Gastrocnemius medialis (tissue), 4 donors: ENCODE results near the gene SLC16A7. TPM values are rescaled to one million over a fixed set of nuclear protein-coding genes. Genes with fewer than 3 reads are reported as not detected.

Experiments
- ATAC-seq, 2 donors: fragments of 150-250 bp; one replicate each; pipeline ENCODE4 v1.9.1; 2016
- DNase-seq, 2 donors: peaks; one replicate each; pipeline ENCODE4 v3.0.0-alpha.2; 2019
- H3K27ac ChIP-seq, 4 donors: fragments of 200-600 bp; sonication (generic); 1 replicate in 1 of 4; 2 replicates in 3 of 4; pipeline ENCODE4 v1.5.1; 2016 to 2018; ENCODE audit warnings: mild to moderate bottlenecking in 2 of 4, moderate library complexity in 1 of 4
- H3K27me3 ChIP-seq, 3 donors: fragments of 200-600 bp; sonication (generic) in 2 of 3; 1 replicate in 1 of 3; 2 replicates in 2 of 3; pipeline versions ENCODE4 v1.5.1 to v1.6.0; 2016 to 2019; ENCODE audit warnings: mild to moderate bottlenecking in 1 of 3, moderate library complexity in 1 of 3
- H3K36me3 ChIP-seq, 2 donors: fragments of 200-600 bp; sonication (generic) in 1 of 2; one replicate each; pipeline ENCODE4 v1.5.1; 2017 to 2018
- H3K4me1 ChIP-seq, 2 donors: fragments of 200-600 bp; sonication (generic) in 1 of 2; one replicate each; pipeline ENCODE4 v1.5.1; 2016 to 2017; ENCODE audit warnings: mild to moderate bottlenecking in 2 of 2
- H3K4me3 ChIP-seq, 4 donors: fragments of 200-600 bp; sonication (generic) in 3 of 4; 1 replicate in 1 of 4; 2 replicates in 3 of 4; pipeline ENCODE4 v1.5.1; 2016 to 2019; ENCODE audit warnings: mild to moderate bottlenecking in 2 of 4
- H3K9me3 ChIP-seq, 3 donors: fragments of 200-600 bp; sonication (generic) in 2 of 3; 1 replicate in 1 of 3; 2 replicates in 2 of 3; pipeline ENCODE4 v1.5.1; 2016 to 2019
- POLR2A ChIP-seq, 2 donors: fragments of 450-650 bp; IDR thresholded peaks; one replicate each; pipeline ENCODE4 v1.6.1; 2017; ENCODE audit warnings: antibody characterized with exemption in 2 of 2, mild to moderate bottlenecking in 2 of 2, moderate library complexity in 2 of 2
- in situ Hi-C, 4 donors: fragments of 200-750 bp; cut with MboI; loops; one replicate each; pipeline versions ENCODE4 v1.15.0 to v1.8.0; 2017; ENCODE audit warnings: low sequenced_read_pairs in 4 of 4
- intact Hi-C: fragments of 100-400 bp; cut with DNase I; formaldehyde crosslinking; loops from one replicate; pipeline ENCODE4 v1.15.1; 2023; ENCODE audit warnings: low total_unique reads
- total RNA-seq, 4 donors: library from RNA; depleted of rRNA; stranded (reverse); fragments of >200 nt; gene quantifications; one replicate each; pipeline versions ENCODE4 v1.1.0 to v1.2.3, GENCODE V29; 2016
- TF ChIP-seq, protein P1 (sequence below), 5 experiments: fragments of 450-650 bp in 3 of 5; fragments of 200-600 bp in 2 of 5; sonication (generic) in 2 of 5; IDR thresholded peaks in 4 of 5; conservative IDR thresholded peaks in 1 of 5; 1 replicate in 4 of 5; 2 replicates in 1 of 5; pipeline ENCODE4 v1.5.1; 2016 to 2019; ENCODE audit warnings: antibody characterized with exemption in 5 of 5, mild to moderate bottlenecking in 3 of 5, moderate library complexity in 3 of 5

SLC16A7 gene
- total RNA-seq, 4 donors from 2014 or later, result 3.8 to 10.3 (median 6.7) TPM

DNA sequence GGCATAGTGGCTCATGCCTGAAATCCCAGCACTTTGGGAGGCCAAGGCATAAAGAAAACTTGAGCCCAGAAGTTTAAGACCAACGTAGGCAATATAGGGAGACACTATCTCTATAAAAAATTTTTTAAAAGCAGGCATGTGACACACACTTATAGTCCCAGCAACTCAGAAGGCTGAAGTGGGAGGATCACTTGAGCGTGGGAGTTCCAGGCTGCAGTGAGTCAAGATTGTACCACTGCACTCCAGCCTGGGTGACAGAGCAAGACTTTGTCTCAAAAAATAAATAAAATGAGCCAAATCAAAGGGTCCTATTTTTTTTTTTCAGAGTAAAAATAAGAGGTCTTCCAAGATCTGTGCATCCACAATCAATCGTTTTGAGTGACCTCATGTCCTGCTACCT is 237.6 kb downstream of the SLC16A7 start:
- in situ Hi-C loops (no loop called here), intact Hi-C loops (no loop called here)
- ATAC-seq (no peak), DNase-seq (no peak)
- Histone ChIP-seq H3K9me3 (no peaks in the 10 kb centered on the region), H3K36me3 (no peaks in the 10 kb centered on the region), H3K27me3 (no peaks in the 10 kb centered on the region), H3K27ac (no peak overlapping the region), H3K4me1 (no peaks in the 10 kb centered on the region), H3K4me3 (no peak overlapping the region)
- TF ChIP-seq, protein P1, sequence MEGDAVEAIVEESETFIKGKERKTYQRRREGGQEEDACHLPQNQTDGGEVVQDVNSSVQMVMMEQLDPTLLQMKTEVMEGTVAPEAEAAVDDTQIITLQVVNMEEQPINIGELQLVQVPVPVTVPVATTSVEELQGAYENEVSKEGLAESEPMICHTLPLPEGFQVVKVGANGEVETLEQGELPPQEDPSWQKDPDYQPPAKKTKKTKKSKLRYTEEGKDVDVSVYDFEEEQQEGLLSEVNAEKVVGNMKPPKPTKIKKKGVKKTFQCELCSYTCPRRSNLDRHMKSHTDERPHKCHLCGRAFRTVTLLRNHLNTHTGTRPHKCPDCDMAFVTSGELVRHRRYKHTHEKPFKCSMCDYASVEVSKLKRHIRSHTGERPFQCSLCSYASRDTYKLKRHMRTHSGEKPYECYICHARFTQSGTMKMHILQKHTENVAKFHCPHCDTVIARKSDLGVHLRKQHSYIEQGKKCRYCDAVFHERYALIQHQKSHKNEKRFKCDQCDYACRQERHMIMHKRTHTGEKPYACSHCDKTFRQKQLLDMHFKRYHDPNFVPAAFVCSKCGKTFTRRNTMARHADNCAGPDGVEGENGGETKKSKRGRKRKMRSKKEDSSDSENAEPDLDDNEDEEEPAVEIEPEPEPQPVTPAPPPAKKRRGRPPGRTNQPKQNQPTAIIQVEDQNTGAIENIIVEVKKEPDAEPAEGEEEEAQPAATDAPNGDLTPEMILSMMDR (IDR thresholded peaks at IDR 0.05 in 4 of 5, conservative IDR thresholded peaks at IDR 0.05 in 1 of 5), result no peak
- TF ChIP-seq POLR2A (IDR thresholded peaks at IDR 0.05), result no peak

DNA sequence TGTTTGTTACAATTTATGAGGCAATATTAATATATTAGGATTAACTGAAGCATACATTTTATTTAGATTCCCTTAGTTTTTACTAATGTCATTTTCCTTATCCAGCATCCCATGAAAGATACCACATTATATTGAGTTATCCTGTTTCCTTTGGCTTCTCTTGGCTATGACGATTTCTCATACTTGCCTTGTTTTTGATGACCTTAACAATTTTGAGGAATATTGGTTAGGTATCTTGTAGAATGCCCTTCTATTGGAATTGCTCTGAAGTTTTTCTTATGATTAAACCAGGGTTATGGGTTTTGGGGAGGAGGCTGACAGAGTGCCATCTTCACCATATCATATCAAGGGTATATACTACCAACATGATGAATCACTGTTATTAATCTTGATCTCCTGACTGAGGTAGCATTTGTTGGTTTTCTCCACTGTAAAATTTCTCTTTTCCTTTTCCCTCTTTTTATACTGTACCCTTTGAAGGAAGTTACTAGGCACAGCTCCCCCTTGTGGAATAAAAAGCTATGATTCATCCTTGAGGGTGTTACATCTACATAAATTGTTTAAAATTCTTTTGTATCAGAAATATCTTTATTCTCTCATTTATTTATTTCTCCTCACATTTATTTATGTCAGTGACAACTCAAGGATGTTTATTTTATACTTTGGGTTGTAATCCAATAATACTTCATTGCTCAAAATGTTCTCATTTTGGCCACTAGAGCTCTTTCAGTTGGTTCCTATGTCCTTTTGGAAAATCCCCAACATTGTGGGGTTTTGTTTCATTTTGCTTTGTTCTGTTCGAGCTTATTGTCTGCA is 239.0 kb downstream of the SLC16A7 start:
- no peak overlapping the region for H3K4me3 ChIP-seq
- TF ChIP-seq, protein P1 (IDR thresholded peaks at IDR 0.05 in 4 of 5, conservative IDR thresholded peaks at IDR 0.05 in 1 of 5), result peak in 1 of 5 experiments; percentile 33
- no peak for TF ChIP-seq POLR2A (IDR thresholded peaks at IDR 0.05)
- DNase-seq (no peak), ATAC-seq (no peak)
- H3K27me3 ChIP-seq, result no peaks in the 10 kb centered on the region
- H3K36me3 ChIP-seq, result no peaks in the 10 kb centered on the region
- no peaks in the 10 kb centered on the region for H3K4me1 ChIP-seq
- no peaks in the 10 kb centered on the region for H3K9me3 ChIP-seq
- in situ Hi-C loops, result no loop called here
- intact Hi-C loops, result no loop called here
- H3K27ac ChIP-seq, result no peak overlapping the region
